NCI-H82 (cell line): ENCODE results near the gene ADIRF.
"Not testable (repeated sequence)": the region's sequence is repeated elsewhere in the genome, so short reads cannot be mapped to it uniquely, and the experiment has no call there.

Source experiments
- DNase-seq: peaks from one replicate; lab custom pipeline; 2025; lab: John Stamatoyannopoulos, UW

The ADIRF gene

GRCh38 chr10:86979296-86979818 lies 11.1 kb downstream of the ADIRF start:
- DNase-seq = no peak

GRCh38 chr10:86979977-86980448 lies 11.7 kb downstream of the ADIRF start:
- no peak for DNase-seq

- DNase-seq = not testable (repeated sequence)
These were observed 12.7 kb downstream of the ADIRF start for GRCh38 chr10:86981020-86981419.

GRCh38 chr10:86981716-86982115 lies 13.4 kb downstream of the ADIRF start:
- no peak for DNase-seq

- DNase-seq = not testable (repeated sequence)
These were observed 16.2 kb downstream of the ADIRF start for GRCh38 chr10:86984498-86984897.

GRCh38 chr10:86988520-86988919 lies 20.2 kb downstream of the ADIRF start:
- DNase-seq = no peak

GRCh38 chr10:86991362-86991761 lies 23.1 kb downstream of the ADIRF start:
- DNase-seq = not testable (repeated sequence)

- no peak for DNase-seq
These were observed 24.2 kb downstream of the ADIRF start for GRCh38 chr10:86992456-86992855.

- DNase-seq = no peak
These were observed 24.6 kb downstream of the ADIRF start for GRCh38 chr10:86992929-86993328.

- not testable (repeated sequence) for DNase-seq
These were observed 31.6 kb downstream of the ADIRF start for GRCh38 chr10:86999802-87000403.

GRCh38 chr10:87000491-87000890 lies 32.2 kb downstream of the ADIRF start:
- no peak for DNase-seq

- not testable (repeated sequence) for DNase-seq
These were observed 38.8 kb downstream of the ADIRF start for GRCh38 chr10:87007124-87007523.

- DNase-seq = not testable (repeated sequence)
These were observed 39.4 kb downstream of the ADIRF start for GRCh38 chr10:87007674-87008073.

- DNase-seq = not testable (repeated sequence)
These were observed 40.0 kb downstream of the ADIRF start for GRCh38 chr10:87008303-87008702.

- DNase-seq = not testable (repeated sequence)
These were observed 40.9 kb downstream of the ADIRF start for GRCh38 chr10:87009134-87009696.

- not testable (repeated sequence) for DNase-seq
These were observed 45.2 kb downstream of the ADIRF start for GRCh38 chr10:87013528-87013927.

- DNase-seq = not testable (repeated sequence)
These were observed 46.9 kb downstream of the ADIRF start for GRCh38 chr10:87014986-87015716.

GRCh38 chr10:87018127-87018526 lies 49.8 kb downstream of the ADIRF start:
- not testable (repeated sequence) for DNase-seq

GRCh38 chr10:87019066-87019465 lies 50.8 kb downstream of the ADIRF start:
- not testable (repeated sequence) for DNase-seq

GRCh38 chr10:87019504-87019903 lies 51.2 kb downstream of the ADIRF start:
- not testable (repeated sequence) for DNase-seq

GRCh38 chr10:87020056-87020455 lies 51.8 kb downstream of the ADIRF start, which contains the start of gene FAM25A:
Gene FAM25A (plus strand): TSS chr10:87020294. CDS start chr10:87020325, 31 bp downstream.
- DNase-seq = not testable (repeated sequence)
